IMR-90 (cell line): ENCODE results near the gene MCM8.

Experiments used
- CEBPB ChIP-seq: IDR thresholded peaks from 2 replicates; pipeline ENCODE4 v1.6.1; 2012; ENCODE audit warnings: low read depth, low read length, improper control_type of control experiment
- CTCF ChIP-seq: conservative IDR thresholded peaks from 2 replicates; pipeline ENCODE4 v1.5.1; 2012; ENCODE audit warnings: mild to moderate bottlenecking, low read depth, low read length, improper control_type of control experiment
- MAFK ChIP-seq: IDR thresholded peaks from 2 replicates; pipeline ENCODE4 v1.6.1; 2012; ENCODE audit warnings: low read depth, low read length, improper control_type of control experiment
- MAZ ChIP-seq: IDR thresholded peaks from 2 replicates; pipeline ENCODE4 v1.6.1; 2012; ENCODE audit warnings: low read depth, mild to moderate bottlenecking, low read length, improper control_type of control experiment, moderate library complexity, borderline replicate concordance
- MXI1 ChIP-seq: IDR thresholded peaks from 2 replicates; pipeline ENCODE4 v1.6.1; 2012; ENCODE audit warnings: low read depth, mild to moderate bottlenecking, low read length, moderate library complexity, borderline replicate concordance
- POLR2A ChIP-seq: IDR thresholded peaks from 2 replicates; pipeline ENCODE4 v1.6.1; 2012; ENCODE audit warnings: mild to moderate bottlenecking, low read depth, low read length
- RAD21 ChIP-seq: IDR thresholded peaks from 2 replicates; pipeline ENCODE4 v1.6.1; 2012; ENCODE audit warnings: low read length, improper control_type of control experiment
- TF ChIP-seq, protein P1 (sequence below): fragments of 150-350 bp; IDR thresholded peaks from 2 replicates; pipeline ENCODE4 v1.6.1; 2017; ENCODE audit warnings: mild to moderate bottlenecking, antibody characterized with exemption, low read length, low read depth
- TF ChIP-seq, protein P2 (sequence below): fragments of 150-350 bp; IDR thresholded peaks from 2 replicates; pipeline ENCODE4 v1.6.1; 2016; ENCODE audit warnings: low read depth, mild to moderate bottlenecking, low read length, moderate library complexity, borderline replicate concordance

- no peak for TF ChIP-seq CTCF
- TF ChIP-seq, protein P1, sequence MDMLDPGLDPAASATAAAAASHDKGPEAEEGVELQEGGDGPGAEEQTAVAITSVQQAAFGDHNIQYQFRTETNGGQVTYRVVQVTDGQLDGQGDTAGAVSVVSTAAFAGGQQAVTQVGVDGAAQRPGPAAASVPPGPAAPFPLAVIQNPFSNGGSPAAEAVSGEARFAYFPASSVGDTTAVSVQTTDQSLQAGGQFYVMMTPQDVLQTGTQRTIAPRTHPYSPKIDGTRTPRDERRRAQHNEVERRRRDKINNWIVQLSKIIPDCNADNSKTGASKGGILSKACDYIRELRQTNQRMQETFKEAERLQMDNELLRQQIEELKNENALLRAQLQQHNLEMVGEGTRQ, result no peak
- no peak for TF ChIP-seq CEBPB
- TF ChIP-seq, protein P2, sequence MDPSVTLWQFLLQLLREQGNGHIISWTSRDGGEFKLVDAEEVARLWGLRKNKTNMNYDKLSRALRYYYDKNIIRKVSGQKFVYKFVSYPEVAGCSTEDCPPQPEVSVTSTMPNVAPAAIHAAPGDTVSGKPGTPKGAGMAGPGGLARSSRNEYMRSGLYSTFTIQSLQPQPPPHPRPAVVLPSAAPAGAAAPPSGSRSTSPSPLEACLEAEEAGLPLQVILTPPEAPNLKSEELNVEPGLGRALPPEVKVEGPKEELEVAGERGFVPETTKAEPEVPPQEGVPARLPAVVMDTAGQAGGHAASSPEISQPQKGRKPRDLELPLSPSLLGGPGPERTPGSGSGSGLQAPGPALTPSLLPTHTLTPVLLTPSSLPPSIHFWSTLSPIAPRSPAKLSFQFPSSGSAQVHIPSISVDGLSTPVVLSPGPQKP, result no peak
- no peak for TF ChIP-seq POLR2A
- TF ChIP-seq MAZ, result no peak
- no peak for TF ChIP-seq MXI1
- no peak for TF ChIP-seq MAFK
- no peak for TF ChIP-seq RAD21
Measured at GRCh38 chr20:6029538-6029937, 79.1 kb downstream of the MCM8 start.
